Ishikawa (cell line): ENCODE measurements around the gene PDE6A.

ENCODE experiments used
- EP300 ChIP-seq: IDR thresholded peaks from 2 replicates; pipeline ENCODE4 v1.6.1; 2012; ENCODE audit warnings: borderline replicate concordance
- RAD21 ChIP-seq: IDR thresholded peaks from 2 replicates; pipeline ENCODE4 v1.6.1; 2012; ENCODE audit warnings: low read depth
- REST ChIP-seq: IDR thresholded peaks from 2 replicates; pipeline ENCODE4 v1.6.1; 2012; ENCODE audit warnings: low read depth, mild to moderate bottlenecking
- TAF1 ChIP-seq: IDR thresholded peaks from 2 replicates; pipeline ENCODE4 v1.6.1; 2012; ENCODE audit warnings: low read depth, mild to moderate bottlenecking
- YY1 ChIP-seq: IDR thresholded peaks from 2 replicates; pipeline ENCODE4 v1.6.1; 2012; ENCODE audit warnings: low read depth

GRCh38 chr5:149881069-149881622, 63.4 kb downstream of the PDE6A start:
- TF ChIP-seq REST (no peak), YY1 (no peak), TAF1 (no peak), RAD21 (no peak), EP300 (no peak)
